Superior temporal gyrus (tissue), 1 donor: ENCODE measurements around the gene SP110.

Experiments
- DNase-seq: peaks from one replicate; pipeline ENCODE4 v3.0.0-alpha.2; 2016; ENCODE audit errors: extremely low spot score

SP110 gene

DNA sequence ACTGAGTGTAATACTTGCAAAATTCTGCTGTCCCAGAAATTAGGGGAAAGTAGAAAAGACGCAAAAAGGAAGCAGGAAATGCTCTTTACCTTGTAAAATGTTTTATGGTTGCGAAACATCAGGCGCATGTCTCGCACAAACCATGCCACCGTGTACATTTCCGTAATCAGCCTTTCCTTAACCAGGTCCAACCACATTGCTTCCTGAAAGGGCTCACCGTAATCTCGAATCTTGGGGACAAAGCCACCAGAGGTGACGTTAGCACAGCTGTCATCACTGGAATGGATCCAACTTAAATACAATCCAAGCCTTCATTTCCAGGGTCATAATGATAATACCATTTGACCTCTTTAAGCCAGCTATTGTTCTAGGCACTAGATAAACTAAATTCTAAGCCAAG lies 49.3 kb downstream of the SP110 start:
- no peak for DNase-seq

DNA sequence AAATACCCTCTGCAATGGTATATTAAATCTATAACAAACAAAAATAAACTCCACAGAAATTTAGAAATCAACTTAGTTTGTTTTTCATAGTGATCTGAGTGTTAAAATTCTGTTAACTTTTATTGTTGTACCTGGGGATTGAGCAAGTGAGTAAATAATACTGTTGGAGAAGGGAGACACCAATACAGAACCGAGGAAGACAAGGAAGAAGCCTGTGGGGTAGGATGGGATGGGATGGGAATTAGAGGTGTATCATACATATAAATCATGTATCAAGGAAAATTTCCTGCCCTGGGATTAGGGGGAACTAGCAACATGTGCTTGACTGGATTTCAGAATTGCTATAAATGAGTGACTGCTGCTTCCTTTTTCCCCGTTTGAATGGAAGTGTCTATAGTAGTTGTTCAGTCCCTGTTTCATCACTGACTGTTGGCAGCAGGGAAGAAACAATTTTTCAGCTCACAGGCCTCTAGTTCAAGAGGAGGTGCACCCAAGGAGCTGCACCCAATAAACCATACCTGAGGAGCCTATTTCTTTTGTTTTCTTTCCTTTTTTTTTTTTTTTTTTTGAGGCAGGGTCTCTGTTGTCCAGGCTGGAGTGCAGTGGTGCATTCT lies 53.1 kb downstream of the SP110 start:
- DNase-seq, result no peak

DNA sequence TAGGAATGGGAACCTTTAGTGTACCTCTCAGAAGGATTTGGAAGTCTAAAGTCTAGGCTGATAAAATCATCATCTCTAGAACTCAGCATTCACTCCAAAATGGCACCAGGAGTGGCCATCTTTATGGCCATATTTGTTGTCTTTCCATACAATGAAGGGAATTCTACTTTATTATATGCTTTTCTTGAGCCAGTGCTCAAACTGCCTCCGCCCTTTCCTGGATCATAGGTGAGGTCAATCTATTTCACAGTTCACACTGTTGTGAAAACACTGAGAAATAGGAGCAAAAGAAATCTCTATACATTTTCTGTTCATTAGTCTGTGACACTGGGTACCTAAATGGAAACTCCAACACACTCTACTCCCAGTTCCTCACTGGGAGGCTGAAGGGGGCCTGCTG lies 55.6 kb downstream of the SP110 start:
- no peak for DNase-seq

DNA sequence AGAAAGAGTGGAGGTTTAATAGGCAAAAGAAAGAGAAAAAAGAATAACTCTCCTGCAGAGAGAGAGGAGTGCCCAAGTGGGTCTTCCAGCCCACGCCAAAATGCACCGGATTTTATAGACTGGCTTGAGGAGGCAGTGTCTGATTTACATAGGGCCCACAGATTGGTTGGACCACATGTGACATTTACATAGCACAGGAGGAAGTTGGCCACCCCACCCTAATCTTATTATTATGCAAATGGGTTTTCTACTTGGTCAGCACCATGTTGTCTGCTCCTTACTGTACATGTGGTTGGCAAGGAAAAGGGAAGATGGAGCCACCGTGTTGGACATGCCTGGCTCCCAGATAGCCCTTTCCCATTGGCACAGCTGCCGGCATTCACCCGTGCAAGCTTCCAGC lies 56.8 kb downstream of the SP110 start:
- DNase-seq, result no peak

DNA sequence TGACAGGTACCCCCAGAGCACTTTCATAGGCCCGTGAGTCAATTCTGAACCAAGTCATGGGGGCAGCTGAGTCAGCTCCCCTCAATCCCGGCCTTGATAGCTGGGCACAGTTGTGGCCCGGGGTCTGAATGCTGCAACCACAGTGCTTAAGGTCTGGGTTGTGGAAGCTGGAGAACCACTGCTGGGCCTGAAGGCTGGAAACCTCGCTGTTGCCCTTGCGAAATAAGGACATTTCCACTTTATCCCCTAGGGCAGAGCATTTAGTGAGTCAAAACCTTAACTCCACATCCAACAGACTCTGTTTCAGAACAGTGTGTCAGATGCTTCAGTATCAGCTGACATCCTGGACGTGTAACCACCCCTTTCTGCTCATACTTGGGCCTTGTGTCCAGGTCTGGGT lies 58.6 kb downstream of the SP110 start:
- no peak for DNase-seq

DNA sequence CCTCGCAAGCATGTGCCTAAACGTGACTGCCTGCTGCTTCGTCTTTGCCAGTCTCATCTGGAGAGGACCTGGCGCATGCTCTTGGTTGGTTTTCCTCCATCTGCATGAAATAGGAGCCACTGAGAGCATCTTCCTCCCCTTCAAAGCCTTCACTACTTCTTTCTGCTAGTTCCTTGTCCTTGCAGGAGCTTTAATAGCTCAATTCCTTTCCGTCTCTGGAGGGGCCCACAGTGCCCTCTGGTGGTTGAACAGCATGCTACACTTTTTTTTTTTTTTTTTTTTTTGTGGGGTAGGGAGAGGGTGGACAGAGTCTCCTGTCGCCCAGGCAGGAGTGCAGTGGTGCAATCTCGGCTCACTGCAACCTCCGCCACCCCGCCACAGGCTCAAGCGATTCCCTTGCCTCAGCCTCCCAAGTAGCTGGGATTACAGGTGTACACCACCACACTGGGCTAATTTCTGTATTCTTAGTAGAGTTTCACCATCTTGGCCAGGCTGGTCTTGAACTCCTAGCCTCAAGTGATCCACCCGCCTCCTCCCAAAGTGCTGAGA lies 59.6 kb downstream of the SP110 start:
- DNase-seq, result peak; percentile 75

DNA sequence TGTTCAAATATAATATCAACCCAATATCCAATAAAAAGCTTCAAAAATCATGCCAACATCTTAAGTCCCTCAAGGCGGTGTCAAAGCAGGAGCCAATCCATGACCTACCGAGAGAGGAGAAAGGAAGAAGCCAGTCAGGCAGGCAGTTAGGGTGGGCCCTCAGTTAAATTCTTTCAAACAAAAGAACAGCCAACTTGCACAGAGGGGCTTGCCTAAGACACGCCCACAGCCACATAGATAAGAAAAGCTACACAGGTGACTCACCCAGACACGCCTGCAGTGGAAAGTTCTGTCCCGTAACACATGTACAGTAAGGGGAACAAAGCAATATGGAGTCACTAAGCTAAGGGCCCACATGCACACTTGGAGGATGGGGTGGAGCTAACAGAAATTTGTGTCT lies 61.3 kb downstream of the SP110 start:
- no peak for DNase-seq

DNA sequence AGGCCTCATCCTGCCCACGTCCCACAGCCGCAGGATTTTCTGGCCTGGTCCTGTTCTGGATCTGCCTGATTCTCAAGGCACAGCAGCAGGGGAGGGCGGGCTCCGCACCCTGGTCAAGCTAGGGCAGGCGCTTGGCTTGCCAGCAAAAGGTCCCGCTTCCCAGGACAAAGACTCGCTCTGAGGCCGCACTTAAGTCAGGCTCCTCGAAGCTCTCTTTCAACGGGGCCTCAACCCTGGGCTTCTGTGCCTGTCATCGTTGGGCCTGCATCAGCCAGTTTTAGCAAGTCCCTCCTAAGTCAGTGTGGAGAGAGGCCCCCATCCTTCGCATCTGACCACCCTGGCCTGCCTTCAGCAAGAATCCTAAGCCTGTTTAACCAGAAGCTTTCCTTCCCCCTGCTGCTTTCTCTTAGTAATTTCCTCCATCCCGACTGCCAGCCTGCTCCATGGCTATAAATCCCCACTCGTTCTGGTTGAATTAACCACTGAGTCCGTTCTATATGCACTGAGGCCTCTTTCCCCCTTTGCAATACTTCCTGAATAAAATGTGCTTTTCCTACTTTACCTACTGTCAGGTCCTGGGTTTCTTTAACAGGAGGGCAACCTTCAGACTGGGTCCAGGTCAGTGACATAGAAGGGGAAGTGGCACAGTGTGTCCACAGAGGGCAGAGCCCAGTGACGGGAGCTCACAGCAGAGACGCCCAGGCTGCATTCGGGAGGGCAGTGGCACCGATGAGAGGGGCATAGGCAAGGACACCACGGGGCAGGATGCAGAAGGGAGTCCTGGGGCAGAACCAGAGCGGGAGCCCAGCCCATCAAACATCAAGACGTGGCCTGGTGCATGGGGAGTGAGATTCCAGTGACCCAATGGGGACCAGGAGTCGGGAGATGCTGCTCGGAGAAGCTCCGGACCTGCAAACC lies 62.7 kb downstream of the SP110 start:
- DNase-seq, result no peak

DNA sequence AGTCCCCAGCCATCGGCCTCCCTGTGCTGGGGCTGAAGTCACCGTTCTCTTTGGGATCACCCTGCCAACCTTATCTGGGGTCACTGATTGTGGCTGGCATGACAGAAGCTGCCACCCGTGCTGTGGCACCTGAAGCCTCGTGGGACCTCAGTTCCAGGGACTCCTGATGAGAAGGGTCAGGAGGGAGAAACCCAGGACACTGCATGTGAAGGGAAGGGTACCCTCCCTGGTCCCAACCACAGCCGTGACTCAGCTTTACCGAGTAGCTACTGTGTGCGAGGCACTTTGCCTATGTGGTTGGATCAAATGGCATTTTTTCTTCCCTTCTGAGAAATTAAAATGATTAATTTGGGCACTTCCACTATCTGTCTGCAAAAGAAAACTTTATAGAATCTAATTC lies 64.4 kb downstream of the SP110 start:
- no peak for DNase-seq

DNA sequence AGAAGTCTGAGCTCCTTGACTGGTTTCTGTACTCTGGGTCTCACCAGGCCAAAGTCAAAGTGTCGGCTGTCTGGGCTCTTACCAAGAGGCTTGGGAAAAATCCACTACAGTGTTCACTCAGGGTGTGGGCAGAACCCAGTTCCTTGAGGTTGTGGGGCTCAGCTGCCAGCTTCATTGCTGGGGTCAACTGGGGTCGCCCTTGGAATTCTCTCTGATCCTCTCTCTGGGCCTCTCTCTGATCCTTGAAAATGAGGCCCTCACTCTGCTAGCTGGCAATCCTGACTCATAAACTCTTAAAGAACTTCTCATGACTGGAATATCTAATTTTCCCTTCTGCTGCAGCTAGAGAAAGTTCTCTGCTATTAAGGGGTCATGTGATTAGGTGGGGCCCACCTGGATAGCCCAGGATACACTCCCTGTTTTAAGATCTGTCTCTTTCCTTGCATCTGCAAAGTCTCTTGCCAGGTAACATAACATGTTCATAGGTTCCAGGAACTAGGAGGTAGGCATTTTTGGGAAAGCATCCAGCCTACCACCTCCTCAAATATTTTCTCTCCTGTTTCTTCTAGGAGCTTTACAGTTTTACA lies 66.3 kb downstream of the SP110 start:
- DNase-seq, result no peak

DNA sequence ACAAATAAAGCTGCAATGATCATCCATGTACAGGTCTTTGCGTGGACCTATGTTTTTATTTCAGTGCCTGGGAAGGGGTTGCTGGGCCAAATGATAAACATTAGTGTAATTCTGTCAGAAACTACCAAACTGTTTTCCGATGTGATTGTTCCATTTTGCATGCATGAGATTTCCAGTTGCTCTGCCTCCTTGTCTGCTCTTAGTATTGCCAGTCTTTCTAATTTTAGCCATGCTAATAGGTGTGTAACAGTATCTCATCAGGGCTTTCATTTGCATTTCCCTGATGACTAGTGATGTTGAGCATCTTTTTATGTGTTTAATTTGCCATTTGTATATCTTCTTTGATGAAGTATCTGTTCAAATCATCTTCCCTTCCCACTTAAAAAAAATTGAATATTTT lies 67.5 kb downstream of the SP110 start:
- DNase-seq, result no peak

DNA sequence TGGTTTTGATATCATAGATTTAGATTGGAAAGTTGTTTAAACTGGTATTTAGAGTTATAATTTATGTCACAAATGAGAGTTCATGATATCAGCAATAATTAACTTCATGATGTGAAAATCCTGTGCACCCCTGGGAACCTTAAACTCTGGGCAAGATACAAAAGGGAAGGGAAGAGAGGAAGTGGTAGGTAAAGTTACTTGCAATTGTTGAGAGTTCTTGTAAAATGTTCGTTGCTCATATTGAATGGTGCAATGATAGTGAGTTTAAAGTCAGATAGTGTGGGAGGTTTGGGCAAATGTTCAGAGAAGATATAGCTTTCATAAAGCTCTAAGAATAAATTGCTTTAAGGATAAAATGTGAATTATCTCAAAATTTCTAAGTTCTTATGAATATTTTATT lies 75.4 kb downstream of the SP110 start:
- DNase-seq, result no peak

DNA sequence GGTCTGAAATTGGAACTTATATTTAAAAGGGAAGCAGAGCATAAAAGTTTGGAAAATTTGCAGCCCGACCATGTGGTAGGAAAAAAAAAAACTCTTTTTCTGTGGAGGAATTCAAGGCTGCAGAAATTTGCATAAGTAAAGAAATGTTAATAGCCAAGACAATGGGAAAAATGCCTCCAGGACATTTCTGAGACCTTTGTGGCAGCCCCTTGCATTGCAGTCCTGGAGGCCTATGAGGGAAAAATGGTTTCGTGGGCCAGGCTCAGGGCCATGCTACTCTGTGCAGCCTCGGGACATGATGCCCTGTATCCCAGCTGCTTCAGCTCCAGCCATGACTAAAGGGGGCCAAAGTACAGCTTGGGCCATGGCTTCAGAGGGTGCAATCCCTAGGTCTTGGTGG lies 79.1 kb downstream of the SP110 start:
- no peak for DNase-seq

DNA sequence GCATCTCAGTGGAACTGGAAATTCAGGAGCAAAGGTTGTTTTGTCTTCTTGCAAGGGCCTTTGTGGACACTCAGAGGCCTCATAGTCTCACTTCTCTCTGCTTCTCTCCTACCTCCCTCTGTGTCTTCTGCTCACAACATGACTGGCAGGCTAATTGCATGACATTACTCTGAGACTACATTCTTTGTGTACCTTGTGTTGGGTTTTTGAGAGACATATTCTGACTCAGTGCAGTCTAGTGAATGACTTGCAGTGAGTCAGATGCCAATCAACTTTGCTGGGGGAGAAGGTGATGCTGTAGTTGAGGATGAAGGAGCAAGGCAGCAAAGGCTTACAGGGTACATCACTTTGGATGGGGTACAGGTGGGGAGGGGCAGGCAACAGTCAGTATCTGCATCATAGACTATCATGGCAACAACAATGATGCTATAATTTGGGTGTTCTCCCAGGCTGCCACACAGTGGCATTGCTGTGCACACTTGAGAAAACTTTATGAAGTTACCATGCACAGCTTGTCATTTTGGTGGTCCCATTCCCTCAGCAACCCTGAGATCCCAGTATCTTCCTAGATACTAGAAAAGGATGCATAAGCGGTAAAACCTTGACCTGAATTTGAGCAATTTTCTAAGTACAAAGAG lies 81.8 kb downstream of the SP110 start:
- DNase-seq, result no peak

DNA sequence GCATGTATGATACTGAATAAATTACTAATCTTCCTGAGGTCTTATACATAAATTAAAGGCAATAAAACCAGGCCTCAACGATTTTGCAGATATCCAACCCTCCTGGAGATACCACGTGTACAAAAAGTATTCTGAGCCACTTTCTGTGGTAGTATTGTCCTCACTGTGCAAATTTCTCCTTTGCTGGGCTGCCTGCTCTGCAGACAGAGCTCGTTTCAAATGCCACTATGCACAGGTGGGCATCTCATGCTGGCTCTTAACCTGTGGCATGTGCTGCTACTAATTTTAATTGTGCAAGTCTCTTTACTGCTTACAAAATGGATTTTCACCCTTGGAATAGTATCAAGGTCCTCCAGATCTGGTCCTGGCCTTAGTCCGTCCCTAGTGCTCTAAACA lies 84.7 kb downstream of the SP110 start:
- DNase-seq, result no peak

DNA sequence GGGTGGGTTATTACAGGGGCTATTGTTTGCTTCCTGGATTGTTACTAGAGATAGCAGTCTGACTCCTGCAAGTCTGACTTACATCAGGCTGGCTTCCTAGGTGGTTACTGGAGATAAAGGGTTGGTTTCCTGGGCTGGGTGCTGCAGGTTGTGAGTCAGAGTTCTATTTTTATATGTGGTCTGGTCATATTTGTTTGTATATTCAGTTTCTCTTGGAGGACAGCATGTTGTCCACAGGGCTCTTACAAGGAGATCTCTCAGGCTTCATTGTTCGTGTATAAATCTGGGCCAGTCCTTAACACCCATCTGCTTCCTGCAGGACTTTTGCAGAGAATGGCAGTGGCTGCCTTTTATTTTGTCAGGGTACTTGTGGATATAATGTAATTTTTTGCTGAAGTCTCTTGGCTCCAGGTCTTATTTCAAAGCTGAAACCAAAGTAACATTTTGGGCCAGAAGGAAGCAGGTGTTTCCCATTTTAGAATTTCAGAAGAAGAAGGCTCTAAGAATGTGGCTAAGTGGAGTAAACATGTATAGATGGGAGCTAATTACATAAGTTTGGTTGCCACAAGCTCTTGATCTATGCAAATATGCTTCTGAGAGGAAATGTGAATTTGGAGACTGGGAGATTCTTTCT lies 85.2 kb downstream of the SP110 start:
- no peak for DNase-seq

DNA sequence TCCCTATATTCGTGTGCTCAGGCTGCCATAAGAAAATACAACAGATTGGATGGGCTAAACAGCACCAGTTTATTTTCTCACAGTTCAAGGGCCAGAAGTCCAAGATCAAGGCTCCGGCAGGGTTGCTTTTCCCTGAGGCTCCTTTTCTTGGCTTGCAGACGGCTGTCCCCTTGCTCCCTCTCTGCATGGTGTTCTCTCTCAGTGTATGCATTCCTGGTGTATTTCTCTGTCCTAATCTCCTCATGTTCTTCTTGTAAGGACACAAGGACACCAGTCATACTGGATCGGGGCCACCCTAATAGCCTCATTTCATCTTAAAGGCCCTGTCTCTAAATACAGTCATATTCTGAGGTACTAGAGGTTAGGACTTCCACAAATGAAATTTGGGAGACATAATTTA lies 88.4 kb downstream of the SP110 start:
- no peak for DNase-seq

DNA sequence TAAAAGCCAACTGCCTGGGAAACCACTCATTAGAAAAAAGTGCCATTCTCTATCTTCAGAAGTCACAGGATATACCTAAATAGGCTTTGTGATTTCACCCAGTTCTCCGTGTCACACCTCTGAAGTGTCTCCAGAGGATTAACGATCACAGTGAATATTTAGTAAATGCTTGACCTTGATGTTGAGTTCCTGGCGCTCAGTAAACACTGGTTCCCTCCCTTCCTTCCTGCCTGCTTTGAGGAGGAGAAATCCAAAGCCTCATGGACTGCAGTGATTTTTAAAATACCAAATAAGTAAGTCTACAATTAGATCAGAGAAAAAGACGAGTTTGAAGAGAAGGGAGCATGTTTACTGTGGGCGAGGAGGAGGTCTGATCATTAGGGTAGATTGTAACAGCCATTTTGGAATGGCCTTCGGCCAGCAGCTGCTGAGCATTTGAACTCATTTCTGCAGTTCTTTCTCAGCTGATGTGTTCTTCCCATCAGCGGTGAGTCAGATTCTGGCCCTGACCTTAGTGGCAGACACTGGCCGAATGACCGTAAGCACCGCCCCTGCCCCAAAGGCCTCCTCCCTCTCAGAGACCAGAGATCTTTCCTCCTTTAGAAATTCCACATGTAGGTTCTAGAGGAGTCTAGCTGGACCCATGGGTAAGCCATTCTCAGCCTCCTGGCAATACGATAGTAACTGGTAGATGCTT lies 89.0 kb downstream of the SP110 start:
- no peak for DNase-seq

DNA sequence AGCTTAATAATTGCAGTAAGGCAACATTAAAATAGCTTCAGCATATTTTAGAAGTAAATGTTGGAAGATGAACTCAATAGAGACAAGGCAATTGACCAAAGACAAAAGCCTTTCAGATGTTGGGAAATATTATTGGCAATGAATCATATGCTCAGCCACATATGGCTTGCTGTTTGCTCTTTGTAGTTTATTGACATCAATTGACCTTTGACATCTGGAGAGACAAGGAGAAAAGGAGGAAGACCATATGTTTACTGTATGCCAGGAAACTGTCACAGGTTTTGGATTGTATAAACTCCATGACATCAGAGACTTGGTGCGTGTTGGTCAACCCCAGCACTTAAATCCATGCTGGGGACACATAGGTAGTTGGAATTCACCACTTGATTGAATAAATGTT lies 90.4 kb downstream of the SP110 start:
- DNase-seq, result no peak

DNA sequence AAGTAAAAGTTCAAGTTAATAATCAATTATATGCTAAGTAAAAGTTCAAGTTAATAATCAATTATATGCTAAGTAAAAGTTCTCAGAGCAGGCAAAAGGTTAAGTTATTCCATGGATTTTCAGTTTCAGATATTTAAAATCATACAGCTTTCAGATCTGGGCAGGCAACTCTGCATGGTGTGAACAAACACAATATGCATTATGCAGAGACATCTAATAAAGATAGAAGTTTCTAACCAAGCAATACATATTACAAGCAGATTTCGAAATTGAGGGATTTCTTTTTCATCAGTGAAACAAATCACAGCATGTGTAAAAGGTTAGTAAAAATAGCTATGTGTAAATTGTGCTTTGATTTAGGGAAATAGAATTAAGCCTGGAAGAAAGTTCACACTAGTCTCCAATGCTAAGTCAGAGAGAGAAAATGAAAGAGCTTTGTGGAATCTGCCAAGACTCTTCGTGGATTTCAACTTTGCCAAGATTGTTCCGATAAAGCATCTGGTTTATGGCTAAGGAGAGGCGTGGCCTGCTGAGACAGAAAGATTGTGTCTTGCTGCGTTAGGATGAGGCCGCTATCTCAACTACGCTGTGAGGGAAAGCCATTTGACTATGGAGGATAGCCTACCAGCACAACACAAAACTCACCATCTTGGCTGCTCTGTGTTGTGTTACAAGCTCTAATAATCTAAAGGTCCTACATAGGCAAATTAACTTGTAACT lies 91.0 kb downstream of the SP110 start:
- no peak for DNase-seq

DNA sequence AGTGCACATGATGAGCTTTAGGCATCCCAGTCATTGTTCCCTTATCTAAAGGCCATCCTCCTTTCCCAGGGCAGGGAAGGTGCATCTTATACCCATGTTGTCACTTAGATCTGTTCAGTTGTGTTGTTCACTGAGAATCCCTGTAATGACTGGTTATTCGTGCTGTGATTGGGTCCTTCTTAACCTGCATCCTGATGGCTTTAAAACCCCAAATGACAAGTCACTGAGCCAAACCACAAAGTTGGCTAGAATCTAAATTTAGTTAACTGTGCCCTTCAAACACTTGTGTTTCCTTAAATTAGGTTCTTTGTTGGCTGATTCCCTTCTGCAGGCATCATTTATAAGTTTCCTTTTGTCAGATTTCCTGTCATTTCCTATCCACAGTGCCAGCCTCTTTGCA lies 92.6 kb downstream of the SP110 start:
- DNase-seq, result no peak
